SK-N-SH (cell line): ENCODE results near the gene MSL1. TPM values are rescaled to one million over a fixed set of nuclear protein-coding genes. Genes with fewer than 3 reads are reported as not detected.

Experiments
- CTCF ChIA-PET: fragments of 300-600, 350-600 bp; formaldehyde crosslinking; extraction: SDS; loops from one replicate; lab custom pipeline; 2021; lab: Yijun Ruan, JAX
- POLR2A ChIA-PET: fragments of 350-600 bp; sonication (Branson Sonifier 250); formaldehyde crosslinking; extraction: SDS; loops from one replicate; lab custom pipeline; 2020; ENCODE audit warnings: antibody characterized with exemption, inconsistent platforms; lab: Yijun Ruan, JAX
- DNase-seq: peaks from one replicate; pipeline ENCODE4 v3.0.0; 2012
- H2AFZ ChIP-seq: fragments of 200-600 bp; sonication (generic); 2 replicates; pipeline ENCODE4 v1.8.1; 2016; ENCODE audit warnings: antibody characterized with exemption, mild to moderate bottlenecking, low read depth
- H3F3A ChIP-seq: fragments of 200-600 bp; sonication (generic); replicated peaks from 2 replicates; pipeline ENCODE3; 2016; ENCODE audit warnings: antibody characterized with exemption, mild to moderate bottlenecking; ENCODE audit not compliant: insufficient read depth
- H3K27ac ChIP-seq, 2 experiments: fragments of 200-500 bp in 1 of 2; fragments of 200-600 bp in 1 of 2; sonication (Bioruptor generic) in 1 of 2; sonication (generic), shearing (Covaris generic) in 1 of 2; 2 replicates each; pipeline versions ENCODE4 v1.5.1 to v1.6.1; 2014 to 2016; ENCODE audit warnings: low read depth in 2 of 2, inconsistent platforms in 1 of 2, low read length in 1 of 2, mild to moderate bottlenecking in 1 of 2, mixed read lengths in 1 of 2
- H3K27me3 ChIP-seq: fragments of 200-600 bp; sonication (generic), shearing (Covaris generic); 2 replicates; pipeline ENCODE4 v1.6.1; 2016; ENCODE audit warnings: mixed run types; ENCODE audit not compliant: insufficient read depth
- H3K36me3 ChIP-seq, 2 experiments: fragments of 200-500 bp in 1 of 2; fragments of 200-600 bp in 1 of 2; sonication (Bioruptor generic) in 1 of 2; sonication (generic) in 1 of 2; replicated peaks in 1 of 2; 2 replicates each; pipeline versions ENCODE3 to v1.5.1; 2014 to 2016; ENCODE audit warnings: low read length in 1 of 2, mild to moderate bottlenecking in 1 of 2; ENCODE audit not compliant: insufficient read depth in 2 of 2, control insufficient read depth in 1 of 2
- H3K4me1 ChIP-seq, 2 experiments: fragments of 200-500 bp in 1 of 2; fragments of 200-600 bp in 1 of 2; sonication (Bioruptor generic) in 1 of 2; sonication (generic), shearing (Covaris generic) in 1 of 2; 2 replicates each; pipeline versions ENCODE4 v1.5.1 to v1.6.1; 2014 to 2016; ENCODE audit warnings: low read depth in 1 of 2, low read length in 1 of 2, mixed run types in 1 of 2; ENCODE audit not compliant: insufficient read depth in 2 of 2, control insufficient read depth in 1 of 2
- H3K4me2 ChIP-seq: fragments of 200-600 bp; sonication (generic), shearing (Covaris generic); 2 replicates; pipeline ENCODE4 v1.6.1; 2017; ENCODE audit warnings: mixed run types
- H3K4me3 ChIP-seq, 2 experiments: fragments of 200-500 bp in 1 of 2; fragments of 200-600 bp in 1 of 2; sonication (Bioruptor generic) in 1 of 2; sonication (generic), shearing (Covaris generic) in 1 of 2; 2 replicates each; pipeline versions ENCODE4 v1.5.1 to v1.8.1; 2014 to 2016; ENCODE audit warnings: low read depth in 2 of 2, inconsistent platforms in 1 of 2, low read length in 1 of 2, mild to moderate bottlenecking in 1 of 2, mixed read lengths in 1 of 2, moderate library complexity in 1 of 2
- H3K79me2 ChIP-seq: fragments of 200-600 bp; sonication (generic); 2 replicates; pipeline ENCODE4 v1.8.1; 2017; ENCODE audit warnings: mild to moderate bottlenecking; ENCODE audit not compliant: insufficient read depth
- H3K9ac ChIP-seq: fragments of 200-600 bp; sonication (generic); 2 replicates; pipeline ENCODE4 v1.6.1; 2017; ENCODE audit warnings: mixed run types
- H3K9me2 ChIP-seq: fragments of 200-600 bp; sonication (generic); 2 replicates; pipeline ENCODE4 v1.6.1; 2017; ENCODE audit warnings: mixed run types
- H3K9me3 ChIP-seq: fragments of 200-600 bp; sonication (generic); 2 replicates; pipeline ENCODE4 v1.6.1; 2017; ENCODE audit warnings: mixed run types, mild to moderate bottlenecking, moderate library complexity
- H4K20me1 ChIP-seq: fragments of 200-600 bp; sonication (generic); 2 replicates; pipeline ENCODE4 v1.6.1; 2017; ENCODE audit warnings: mild to moderate bottlenecking, mixed run types; ENCODE audit not compliant: insufficient read depth
- CHD2 ChIP-seq: fragments of 150-350 bp; IDR thresholded peaks from 2 replicates; pipeline ENCODE4 v1.6.1; 2018; ENCODE audit warnings: low read length; ENCODE audit not compliant: partially characterized antibody
- CTCF ChIP-seq: fragments of 200-600 bp; sonication (generic); IDR thresholded peaks from 2 replicates; pipeline ENCODE4 v1.6.1; 2017; ENCODE audit warnings: antibody characterized with exemption, mild to moderate bottlenecking, moderate library complexity
- EZH2phosphoT487 ChIP-seq: fragments of 200-600 bp; sonication (generic); IDR thresholded peaks from 2 replicates; pipeline ENCODE4 v1.6.1; 2017; ENCODE audit warnings: low read depth, mixed run types, mild to moderate bottlenecking, antibody characterized with exemption, moderate library complexity, borderline replicate concordance
- FOXJ3 ChIP-seq: sonication (generic); formaldehyde crosslinking; IDR thresholded peaks from 2 replicates; pipeline ENCODE4 v1.5.1; 2020; ENCODE audit warnings: mild to moderate bottlenecking, missing genetic modification reagents
- GABPA ChIP-seq: IDR thresholded peaks from 2 replicates; pipeline ENCODE4 v1.4.0; 2012; ENCODE audit warnings: low read depth, mild to moderate bottlenecking
- GATA2 ChIP-seq: sonication (generic); formaldehyde crosslinking; IDR thresholded peaks from 2 replicates; pipeline ENCODE4 v1.5.0; 2020; ENCODE audit warnings: mild to moderate bottlenecking, missing genetic modification reagents
- IRF3 ChIP-seq: fragments of 150-350 bp; IDR thresholded peaks from 2 replicates; pipeline ENCODE4 v1.6.1; 2016; ENCODE audit warnings: mild to moderate bottlenecking, low read depth, low read length
- RAD21 ChIP-seq: IDR thresholded peaks from 2 replicates; pipeline ENCODE4 v1.6.1; 2012; ENCODE audit warnings: mild to moderate bottlenecking, low read length
- RFX5 ChIP-seq: IDR thresholded peaks from 2 replicates; pipeline ENCODE4 v1.6.1; 2012; ENCODE audit warnings: mild to moderate bottlenecking, improper control_type of control experiment, low read length
- RXRA ChIP-seq: IDR thresholded peaks from 2 replicates; pipeline ENCODE4 v1.4.0; 2012; ENCODE audit warnings: low read depth, mild to moderate bottlenecking, borderline replicate concordance
- SMC3 ChIP-seq: IDR thresholded peaks from 2 replicates; pipeline ENCODE4 v1.6.1; 2012; ENCODE audit warnings: low read depth, low read length, improper control_type of control experiment
- TEAD4 ChIP-seq: IDR thresholded peaks from 2 replicates; pipeline ENCODE4 v1.4.0; 2012; ENCODE audit warnings: mild to moderate bottlenecking, borderline replicate concordance; ENCODE audit not compliant: insufficient read depth
- USF1 ChIP-seq: IDR thresholded peaks from 2 replicates; pipeline ENCODE4 v1.4.0; 2012; ENCODE audit warnings: low read depth, borderline replicate concordance
- WGBS: methylation state at CpG from one replicate; pipeline ENCODE4 v1.1.6; 2017; ENCODE audit warnings: low lambda C conversion rate; 5-methylcytosine and 5-hydroxymethylcytosine counted together
- polyA plus RNA-seq, 3 experiments: library from polyadenylated mRNA; depleted of rRNA; stranded (reverse); fragments of >200 nt; gene quantifications; 2 replicates each; pipeline ENCODE4 v1.2.3, GENCODE V29; 2012

The MSL1 gene
- polyA plus RNA-seq, 1 of the 3 experiments (the other 2 are of a cell fraction), result 30.2 TPM

GRCh38 chr17:40181205-40181604 lies 59.4 kb downstream of the MSL1 start (continued):
- no peak for TF ChIP-seq CTCF
- no peak for TF ChIP-seq SMC3
- TF ChIP-seq RXRA, result no peak
- TF ChIP-seq EZH2phosphoT487, result no peak
- TF ChIP-seq RAD21, result no peak
- TF ChIP-seq GATA2, result no peak
- TF ChIP-seq GABPA, result no peak

GRCh38 chr17:40182606-40183005 lies 60.8 kb downstream of the MSL1 start:
- Histone ChIP-seq H3K4me2 (no peak overlapping the region), H3K27me3 (no peaks in the 10 kb centered on the region), H3K4me3 (no peak overlapping the region), H3K9me2 (no peaks in the 10 kb centered on the region), H3K79me2 (no peaks in the 10 kb centered on the region), H3K9ac (no peak overlapping the region), H3K9me3 (no peaks in the 10 kb centered on the region), H3K4me1 (peaks cover 6 to 23% of the 10 kb centered on the region in 2 experiments; a peak in 1 of 4 replicates), H2AFZ (no peak overlapping the region), H3K36me3 (peaks cover 0 to 3% of the 10 kb centered on the region in 2 experiments), H3K27ac (no peak overlapping the region), H3F3A (peaks cover 12% of the 10 kb centered on the region), H4K20me1 (no peaks in the 10 kb centered on the region)
- no peak for DNase-seq
- WGBS, result 89% methylated on average over 6 of the region's 6 CpGs
- TF ChIP-seq CHD2 (no peak), TEAD4 (no peak), CTCF (no peak), USF1 (no peak), RFX5 (no peak), RAD21 (no peak), GABPA (no peak), FOXJ3 (CRISPR knock-in tag) (no peak), RXRA (no peak), IRF3 (no peak), EZH2phosphoT487 (no peak)
- ChIA-PET CTCF (interaction anchor here (10.6 kb wide), 1 partner anchor 10 kb away, joined by 94 read pairs; no protein-coding TSS in a partner anchor), POLR2A (interaction anchor here (1.0 kb wide), 1 partner anchor 9 kb away, joined by 5 read pairs; no protein-coding TSS in a partner anchor)

Other genes starting within 250 kb of the MSL1 start
- gene GSDMB, start 203.3 kb upstream of the MSL1 start, polyA plus RNA-seq (2012; rRNA removed), result 2.4 and 3.6 TPM in 2 replicates
- 27.8 and 38.5 TPM in 2 replicates for gene ORMDL3, start 194.4 kb upstream of the MSL1 start, polyA plus RNA-seq (2012; rRNA removed)
- gene LRRC3C, start 194.2 kb upstream of the MSL1 start, polyA plus RNA-seq (2012; rRNA removed), result not detected in 2 replicates
- gene GSDMA, start 159.0 kb upstream of the MSL1 start, polyA plus RNA-seq (2012; rRNA removed), result not detected in 2 replicates
- 87.6 and 104 TPM in 2 replicates for gene PSMD3, start 141.2 kb upstream of the MSL1 start, polyA plus RNA-seq (2012; rRNA removed)
- not detected in 2 replicates for gene CSF3, start 106.5 kb upstream of the MSL1 start, polyA plus RNA-seq (2012; rRNA removed)
- gene MED24, start 67.6 kb upstream of the MSL1 start, polyA plus RNA-seq (2012; rRNA removed), result 62.8 and 64.5 TPM in 2 replicates
- gene THRA, start 59.0 kb upstream of the MSL1 start, polyA plus RNA-seq (2012; rRNA removed), result 20.1 and 23.1 TPM in 2 replicates
- 2.1 and 6.5 TPM in 2 replicates for gene NR1D1, start 21.4 kb upstream of the MSL1 start, polyA plus RNA-seq (2012; rRNA removed)
- gene CASC3, start 18.6 kb downstream of the MSL1 start, polyA plus RNA-seq (2012; rRNA removed), result 28.0 and 30.4 TPM in 2 replicates
- 5.9 and 6.0 TPM in 2 replicates for gene RAPGEFL1, start 55.5 kb downstream of the MSL1 start, polyA plus RNA-seq (2012; rRNA removed)
- 5.9 and 6.8 TPM in 2 replicates for gene WIPF2, start 97.3 kb downstream of the MSL1 start, polyA plus RNA-seq (2012; rRNA removed)
- gene CDC6, start 165.9 kb downstream of the MSL1 start, polyA plus RNA-seq (2012; rRNA removed), result 12.7 and 12.8 TPM in 2 replicates
- 8.9 and 13.3 TPM in 2 replicates for gene RARA, start 187.2 kb downstream of the MSL1 start, polyA plus RNA-seq (2012; rRNA removed)
- not detected in 2 replicates for gene GJD3, start 242.8 kb downstream of the MSL1 start, polyA plus RNA-seq (2012; rRNA removed)